AG04450 (cell line): ENCODE results near the gene A3GALT2. TPM values are rescaled to one million over a fixed set of nuclear protein-coding genes. Genes with fewer than 3 reads are reported as not detected.

Experiments used
- CTCF ChIA-PET: fragments of 300-600, 350-600 bp; formaldehyde crosslinking; extraction: SDS; loops from one replicate; lab custom pipeline; 2022; ENCODE audit warnings: antibody characterized with exemption, inconsistent platforms; lab: Charles Lee
- POLR2A ChIA-PET: fragments of 350-600 bp; formaldehyde crosslinking; extraction: SDS; loops from one replicate; lab custom pipeline; 2021; ENCODE audit warnings: antibody characterized with exemption, inconsistent platforms; lab: Yijun Ruan, JAX
- DNase-seq: peaks from one replicate; pipeline ENCODE4 v3.0.0-alpha.2; 2011; ENCODE audit warnings: low read depth, low spot score
- H3K27ac ChIP-seq: one replicate; pipeline ENCODE4 v1.5.1; 2012; ENCODE audit warnings: low read depth, low read length, control low read depth
- H3K27me3 ChIP-seq: one replicate; pipeline ENCODE4 v1.6.0; 2012; ENCODE audit warnings: low read length; ENCODE audit not compliant: control insufficient read depth, insufficient read depth
- H3K4me3 ChIP-seq: 2 replicates; pipeline ENCODE4 v1.5.1; 2011; ENCODE audit warnings: mild to moderate bottlenecking, low read depth, low read length, control low read depth
- H3K9me3 ChIP-seq: 2 replicates; pipeline ENCODE4 v1.5.1; 2012; ENCODE audit warnings: low read length; ENCODE audit not compliant: control insufficient read depth, insufficient read depth
- CTCF ChIP-seq: IDR thresholded peaks from 2 replicates; pipeline ENCODE4 v1.5.1; 2011; ENCODE audit warnings: low read depth, low read length, control low read depth, inconsistent platforms
- polyA plus RNA-seq: library from polyadenylated mRNA; depleted of rRNA; stranded (reverse); fragments of >200 nt; gene quantifications from 2 replicates; pipeline ENCODE4 v1.2.3, GENCODE V29; 2011

Gene A3GALT2
- polyA plus RNA-seq, 1 experiment: not detected

DNA sequence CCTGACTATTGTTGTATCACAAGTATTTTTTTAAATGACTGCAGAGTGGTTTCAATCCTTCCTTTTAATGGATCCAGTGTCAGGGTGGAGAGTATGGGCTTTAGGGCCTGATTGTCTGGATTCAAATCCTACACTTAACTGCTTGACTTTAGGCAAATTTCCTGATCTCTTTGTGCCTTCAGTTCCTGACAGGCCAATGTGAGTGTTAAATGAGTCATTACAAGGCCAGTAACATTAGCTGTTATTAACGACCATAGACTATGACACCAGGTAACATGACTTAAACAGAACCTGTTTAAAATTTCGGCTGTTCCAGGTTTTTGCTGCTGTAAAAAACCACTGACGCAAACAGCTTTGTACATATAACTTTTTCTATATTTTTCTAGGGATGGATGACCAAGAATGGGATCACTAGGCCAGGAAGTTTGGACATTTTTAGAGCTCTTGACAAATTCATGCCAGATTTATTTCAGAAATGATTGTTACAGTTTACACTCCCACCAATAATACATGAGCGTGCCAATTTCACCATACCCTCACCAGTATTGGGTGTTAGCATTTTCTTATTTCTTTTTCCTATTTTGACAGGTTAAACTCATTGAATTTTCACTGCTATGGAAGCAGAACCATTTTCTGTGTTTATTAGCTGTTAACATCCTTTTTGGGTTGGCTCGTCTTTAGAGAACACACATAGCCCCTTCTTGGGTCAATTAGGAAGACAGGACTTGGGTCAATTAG, 53.3 kb downstream of the A3GALT2 start:
- no peak for TF ChIP-seq CTCF
- Histone ChIP-seq H3K27ac (no peak overlapping the region), H3K4me3 (no peak overlapping the region), H3K27me3 (no peaks in the 10 kb centered on the region), H3K9me3 (no peaks in the 10 kb centered on the region; the same call in 1 of the 2 replicates)
- no peak for DNase-seq
- ChIA-PET POLR2A (interaction anchor here (1.0 kb wide), 1 partner anchor 253 kb away, joined by 3 read pairs; no protein-coding TSS in a partner anchor), CTCF (interaction anchor here (1.4 kb wide), 1 partner anchor 140 kb away, joined by 5 read pairs; no protein-coding TSS in a partner anchor)

DNA sequence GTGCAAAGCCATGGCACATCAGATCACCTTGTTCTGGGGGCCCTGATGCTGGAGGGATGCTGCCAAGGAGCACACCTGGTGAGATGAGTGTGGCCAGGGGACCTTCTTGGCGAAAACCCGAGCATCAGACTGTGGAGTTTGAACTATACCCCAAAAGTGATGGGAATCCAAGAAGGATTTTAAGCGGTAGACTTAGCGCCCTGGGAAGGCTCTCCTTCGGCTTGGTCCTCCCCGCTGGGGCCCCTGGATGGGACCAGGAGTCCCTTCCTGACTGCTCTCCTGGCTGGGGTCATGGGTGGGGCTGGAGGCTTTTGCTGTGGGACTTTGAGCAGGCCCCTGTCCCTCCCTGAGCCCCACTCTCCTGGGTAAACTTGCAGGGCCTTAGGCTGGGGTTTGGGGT, 54.1 kb downstream of the A3GALT2 start:
- no peak for TF ChIP-seq CTCF
- ChIA-PET CTCF (no interaction called here), POLR2A (no interaction called here)
- H3K27me3 ChIP-seq: no peaks in the 10 kb centered on the region
- H3K4me3 ChIP-seq: no peak overlapping the region
- no peak overlapping the region for H3K27ac ChIP-seq
- H3K9me3 ChIP-seq: no peaks in the 10 kb centered on the region; the same call in 1 of the 2 replicates
- DNase-seq: no peak

GRCh38 chr1:33265780-33266605, 54.9 kb downstream of the A3GALT2 start:
- no peak for DNase-seq
- CTCF ChIA-PET: interaction anchor here (3.3 kb wide), 1 partner anchor 30 kb away, joined by 15 read pairs; no protein-coding TSS in a partner anchor
- TF ChIP-seq CTCF: no peak
- POLR2A ChIA-PET: no interaction called here
- no peak overlapping the region for H3K4me3 ChIP-seq
- H3K27me3 ChIP-seq: no peaks in the 10 kb centered on the region
- H3K9me3 ChIP-seq: no peaks in the 10 kb centered on the region; the same call in 1 of the 2 replicates
- no peak overlapping the region for H3K27ac ChIP-seq

- Histone ChIP-seq H3K4me3 (no peak overlapping the region), H3K9me3 (no peaks in the 10 kb centered on the region; the same call in 1 of the 2 replicates), H3K27me3 (no peaks in the 10 kb centered on the region), H3K27ac (no peak overlapping the region)
- ChIA-PET CTCF (interaction anchor here (0.6 to 3.3 kb wide), 3 partner anchors 32 to 192 kb away, joined by 3 to 15 read pairs (median 6); partner anchors contain the start of gene TRIM62), POLR2A (no interaction called here)
- DNase-seq: no peak
- no peak for TF ChIP-seq CTCF
Measured at GRCh38 chr1:33263890-33264504, 56.9 kb downstream of the A3GALT2 start.
